Caco-2 (cell line): ENCODE data around the gene TENM3. TPM values are rescaled to one million over a fixed set of nuclear protein-coding genes. Genes with fewer than 3 reads are reported as not detected.
A peak's percentile ranks its signal among the peaks of the same experiment; 100 is the strongest.
"Not testable (repeated sequence)": the region's sequence is repeated elsewhere in the genome, so short reads cannot be mapped to it uniquely, and the experiment has no call there.

ENCODE experiments used
- BruUV-seq: library from RNA; stranded (reverse); fragments of 400-500 nt; replicated peaks from 2 replicates; lab custom pipeline; 2021; lab: Mats Ljungman, UMichigan
- CTCF ChIA-PET: fragments of 300-600 bp; sonication (Branson Sonifier 250); formaldehyde crosslinking; loops from one replicate; lab custom pipeline; 2022; ENCODE audit warnings: antibody characterized with exemption; lab: Charles Lee
- POLR2A ChIA-PET: fragments of 300-600 bp; sonication (Branson Sonifier 250); formaldehyde crosslinking; loops from one replicate; lab custom pipeline; 2022; ENCODE audit warnings: antibody characterized with exemption; lab: Charles Lee
- DNase-seq, 2 experiments: peaks; one replicate each; pipeline versions ENCODE4 v3.0.0 to v3.0.0-alpha.2; 2020 to 2022
- H3K27me3 ChIP-seq: replicated peaks from 2 replicates; pipeline ENCODE4 v1.6.0; 2011; ENCODE audit warnings: low read length; ENCODE audit not compliant: control insufficient read depth, insufficient read depth
- H3K36me3 ChIP-seq: 2 replicates; pipeline ENCODE4 v1.5.1; 2011; ENCODE audit warnings: low read length; ENCODE audit not compliant: control insufficient read depth, insufficient read depth
- H3K4me1 ChIP-seq: fragments of 250-450 bp; sonication (Bioruptor Pico); 2 replicates; pipeline ENCODE4 v1.5.1; 2020; ENCODE audit warnings: mild to moderate bottlenecking
- H3K4me3 ChIP-seq: 2 replicates; pipeline ENCODE4 v1.5.1; 2011; ENCODE audit warnings: low read depth, mild to moderate bottlenecking, control low read depth, low read length
- H3K9me3 ChIP-seq: fragments of 250-450 bp; sonication (Bioruptor Pico); 2 replicates; pipeline ENCODE4 v1.5.1; 2020; ENCODE audit warnings: mild to moderate bottlenecking, moderate library complexity
- H3K27ac Mint-ChIP-seq: one replicate; pipeline ENCODE4 v1.8.0; 2022; ENCODE audit warnings: mixed read lengths; ENCODE audit not compliant: unreplicated experiment
- H3K27me3 Mint-ChIP-seq: one replicate; pipeline ENCODE4 v1.8.0; 2022; ENCODE audit warnings: mixed read lengths; ENCODE audit not compliant: insufficient read depth, unreplicated experiment
- H3K36me3 Mint-ChIP-seq: one replicate; pipeline ENCODE4 v1.8.0; 2022; ENCODE audit warnings: mild to moderate bottlenecking, mixed read lengths; ENCODE audit not compliant: insufficient read depth, unreplicated experiment
- H3K4me1 Mint-ChIP-seq: one replicate; pipeline ENCODE4 v1.8.0; 2022; ENCODE audit warnings: low read depth, mixed read lengths; ENCODE audit not compliant: unreplicated experiment
- H3K4me3 Mint-ChIP-seq: one replicate; pipeline ENCODE4 v1.8.0; 2022; ENCODE audit warnings: mild to moderate bottlenecking, moderate library complexity, mixed read lengths; ENCODE audit not compliant: unreplicated experiment
- H3K9me3 Mint-ChIP-seq: one replicate; pipeline ENCODE4 v1.8.0; 2022; ENCODE audit warnings: mixed read lengths; ENCODE audit not compliant: unreplicated experiment
- CTCF ChIP-seq, 2 experiments: fragments of 200-600 bp in 1 of 2; IDR thresholded peaks; 1 replicate in 1 of 2; 2 replicates in 1 of 2; pipeline versions ENCODE4 v1.5.1 to v1.8.0; 2011 to 2022; ENCODE audit warnings: antibody characterized with exemption in 1 of 2, control low read depth in 1 of 2, inconsistent platforms in 1 of 2, low read depth in 1 of 2, low read length in 1 of 2, mild to moderate bottlenecking in 1 of 2, moderate library complexity in 1 of 2; ENCODE audit not compliant: insufficient read depth in 1 of 2, severe bottlenecking in 1 of 2, unreplicated experiment in 1 of 2
- intact Hi-C: fragments of 100-400 bp; cut with micrococcal nuclease; formaldehyde crosslinking; loops from one replicate; pipeline ENCODE4 v1.10.0; 2022; ENCODE audit not compliant: unreplicated experiment
- total RNA-seq: library from RNA; stranded (reverse); gene quantifications from 2 replicates; pipeline ENCODE4 v1.2.3, GENCODE V29; 2022

Gene TENM3
- total RNA-seq, 1 experiment from 2014 or later, result 94.7 TPM

DNA sequence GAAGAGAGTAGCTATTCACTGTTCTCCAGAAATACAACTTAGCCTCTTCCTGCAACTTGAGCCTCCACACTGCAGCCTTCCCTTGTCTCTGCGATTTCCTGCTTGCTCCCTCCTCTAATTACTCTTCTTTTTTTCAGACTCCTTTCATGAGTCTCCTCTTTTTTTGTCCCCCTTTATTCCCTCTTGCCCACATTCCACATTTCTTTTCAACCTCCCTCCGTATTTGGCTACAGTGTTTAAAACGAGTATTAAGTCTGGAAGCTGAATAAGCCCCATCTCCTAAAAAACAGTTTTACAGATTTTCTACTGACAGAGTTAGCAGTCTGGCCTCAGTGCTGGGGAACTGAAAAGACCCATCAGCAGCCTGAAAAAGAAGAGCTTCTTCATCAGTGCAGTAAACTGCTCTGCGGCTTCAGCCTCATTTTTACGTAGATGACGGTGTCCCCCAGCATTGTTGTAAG, 141.5 kb downstream of the TENM3 start:
- Histone ChIP-seq H3K9me3 (no peaks in the 10 kb centered on the region), H3K36me3 (no peaks in the 10 kb centered on the region), H3K27me3 (no peaks in the 10 kb centered on the region), H3K4me1 (no peaks in the 10 kb centered on the region), H3K4me3 (no peak overlapping the region)
- peaks cover 9% of the 10 kb centered on the region for H3K4me1 Mint-ChIP-seq
- no TSS peak for BruUV-seq
- TF ChIP-seq CTCF (IDR thresholded peaks at IDR 0.05; ENCODE audit: insufficient read depth in 1 of 2, low read depth in 1 of 2, low read length in 1 of 2, severe bottlenecking in 1 of 2, unreplicated experiment in 1 of 2), result no peak
- no peaks in the 10 kb centered on the region for H3K27me3 Mint-ChIP-seq
- peaks cover 46% of the 10 kb centered on the region for H3K36me3 Mint-ChIP-seq
- ChIA-PET CTCF (interaction anchor here (0.6 to 0.7 kb wide), 2 partner anchors 191 to 532 kb away, joined by 3 read pairs; no protein-coding TSS in a partner anchor), POLR2A (no interaction called here)
- peak overlapping the region; percentile 23 for H3K27ac Mint-ChIP-seq
- DNase-seq, result no peak
- H3K4me3 Mint-ChIP-seq, result no peak overlapping the region
- intact Hi-C loops, result no loop called here
- no peaks in the 10 kb centered on the region for H3K9me3 Mint-ChIP-seq

- ChIA-PET POLR2A (no interaction called here), CTCF (no interaction called here)
- intact Hi-C loops, result no loop called here
- Mint-ChIP-seq H3K4me1 (peaks cover 9% of the 10 kb centered on the region), H3K9me3 (no peaks in the 10 kb centered on the region), H3K27me3 (no peaks in the 10 kb centered on the region), H3K27ac (no peak overlapping the region), H3K36me3 (peaks cover 42% of the 10 kb centered on the region), H3K4me3 (no peak overlapping the region)
- TF ChIP-seq CTCF (IDR thresholded peaks at IDR 0.05; ENCODE audit: insufficient read depth in 1 of 2, low read depth in 1 of 2, low read length in 1 of 2, severe bottlenecking in 1 of 2, unreplicated experiment in 1 of 2), result no peak
- no peaks in the 10 kb centered on the region for H3K27me3 ChIP-seq
- no peaks in the 10 kb centered on the region for H3K4me1 ChIP-seq
- no peaks in the 10 kb centered on the region; the same call in 1 of the 2 replicates for H3K36me3 ChIP-seq
- H3K4me3 ChIP-seq, result no peak overlapping the region
- DNase-seq, result no peak
- no TSS peak for BruUV-seq
- H3K9me3 ChIP-seq, result no peaks in the 10 kb centered on the region
Measured at GRCh38 chr4:182385897-182386296, 142.7 kb downstream of the TENM3 start.

DNA sequence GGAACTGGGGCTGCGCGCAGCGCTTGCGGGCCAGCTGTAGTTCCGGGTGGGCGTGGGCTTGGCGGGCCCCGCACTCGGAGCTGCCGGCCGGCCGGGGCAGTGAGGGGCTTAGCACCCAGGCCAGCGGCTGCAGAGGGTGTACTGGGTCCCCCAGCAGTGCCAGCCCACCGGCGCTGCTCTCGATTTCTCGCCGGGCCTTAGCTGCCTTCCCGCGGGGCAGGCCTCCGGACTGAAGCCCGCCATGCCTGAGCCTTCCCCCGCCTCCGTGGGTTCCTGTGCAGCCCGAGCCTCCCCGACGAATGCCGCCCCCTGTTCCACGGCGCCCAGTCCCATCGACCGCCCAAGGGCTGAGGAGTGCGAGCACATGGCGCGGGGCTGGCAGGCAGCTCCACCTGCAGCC, 143.4 kb downstream of the TENM3 start:
- H3K36me3 ChIP-seq, H3K4me3 Mint-ChIP-seq, H3K9me3 ChIP-seq, DNase-seq, H3K27me3 ChIP-seq, H3K4me1 Mint-ChIP-seq, H3K9me3 Mint-ChIP-seq, H3K4me1 ChIP-seq, H3K27me3 Mint-ChIP-seq, CTCF ChIA-PET, intact Hi-C loops, H3K4me3 ChIP-seq, BruUV-seq, POLR2A ChIA-PET, H3K27ac Mint-ChIP-seq: not testable (repeated sequence)
- peaks cover 40% of the 10 kb centered on the region for H3K36me3 Mint-ChIP-seq
